H1 (cell line): ENCODE data around the gene PRLH. TPM values are rescaled to one million over a fixed set of nuclear protein-coding genes. Genes with fewer than 3 reads are reported as not detected.

ENCODE experiments used
- ASH2L ChIP-seq: fragments of 200-600, 300-600 bp; sonication (generic); IDR thresholded peaks from one replicate; pipeline ENCODE4 v1.7.1; 2017; ENCODE audit warnings: low read length
- ATF2 ChIP-seq: IDR thresholded peaks from 2 replicates; pipeline ENCODE4 v1.6.1; 2012; ENCODE audit warnings: low read length, inconsistent platforms
- BRCA1 ChIP-seq: IDR thresholded peaks from 2 replicates; pipeline ENCODE4 v1.6.1; 2012; ENCODE audit warnings: low read depth, low read length, improper control_type of control experiment
- CHD7 ChIP-seq: fragments of 300-600 bp; sonication (generic); IDR thresholded peaks from 2 replicates; pipeline ENCODE4 v1.7.1; 2012; ENCODE audit warnings: low read length, moderate library complexity, mild to moderate bottlenecking, inconsistent platforms; ENCODE audit not compliant: insufficient replicate concordance
- EGR1 ChIP-seq: IDR thresholded peaks from 2 replicates; pipeline ENCODE4 v1.6.1; 2011; ENCODE audit warnings: low read depth, low read length, borderline replicate concordance
- NANOG ChIP-seq: IDR thresholded peaks from 2 replicates; pipeline ENCODE4 v1.6.1; 2011; ENCODE audit warnings: low read length, low read depth, mild to moderate bottlenecking, inconsistent platforms; ENCODE audit not compliant: insufficient read depth, poor library complexity, severe bottlenecking
- SP1 ChIP-seq: IDR thresholded peaks from 2 replicates; pipeline ENCODE4 v1.6.1; 2011; ENCODE audit warnings: low read depth, low read length
- TBP ChIP-seq: IDR thresholded peaks from 2 replicates; pipeline ENCODE4 v1.6.1; 2011; ENCODE audit warnings: low read depth, low read length, improper control_type of control experiment
- TEAD4 ChIP-seq: IDR thresholded peaks from 2 replicates; pipeline ENCODE4 v1.6.1; 2012; ENCODE audit warnings: low read depth, low read length, inconsistent platforms, mixed read lengths
- ZNF274 ChIP-seq: IDR thresholded peaks from 2 replicates; pipeline ENCODE4 v1.7.0; 2012; ENCODE audit warnings: low read length, borderline replicate concordance; ENCODE audit errors: extremely low read depth
- polyA plus RNA-seq, 7 experiments: library from polyadenylated mRNA; depleted of rRNA in 3 of 7; stranded (reverse) in 5 of 7; unstranded in 2 of 7; fragments of >200 nt in 5 of 7; fragments of 200-250 nt in 2 of 7; gene quantifications; 1 replicate in 5 of 7; 2 replicates in 1 of 7; 4 replicates in 1 of 7; pipeline versions ENCODE4 v1.2.1 to v1.2.3, GENCODE V29; 2011 to 2013; ENCODE audit warnings: missing spikeins in 2 of 7, mixed read lengths in 2 of 7
- total RNA-seq: library from RNA; stranded (reverse); fragmentation: NEBNext Ultra II Directional; extraction: Animal tissue kit (Norgen Biotek cat#: 25700); gene quantifications from 2 replicates; pipeline ENCODE4 v1.2.1, GENCODE V29; 2021

PRLH gene
- total and polyA plus RNA-seq, 2 of the 8 experiments (the other 6 are each of a cell fraction or from before 2014, with no cell fraction given) = not detected

GRCh38 chr2:237571551-237571950 is 5.2 kb downstream of the PRLH start (continued):
- TF ChIP-seq CHD7 (no peak), ASH2L (no peak), TEAD4 (no peak), BRCA1 (no peak), ZNF274 (no peak), ATF2 (no peak), TBP (no peak), NANOG (no peak), SP1 (no peak), EGR1 (no peak)
